HepG2 (cell line): ENCODE measurements around the gene WNT5A. TPM values are rescaled to one million over a fixed set of nuclear protein-coding genes. Genes with fewer than 3 reads are reported as not detected.

Source experiments
- ATAC-seq: fragments of 200-7000 bp; cut with Tn5 transposase; 3 replicates; pipeline ENCODE4 v1.9.1; 2020; ENCODE audit warnings: mild to moderate bottlenecking, moderate library complexity
- BruUV-seq: library from RNA; stranded (reverse); fragments of 400-500 nt; replicated peaks from 2 replicates; lab custom pipeline; 2021; lab: Mats Ljungman, UMichigan
- CTCF ChIA-PET: fragments of 300-600 bp; formaldehyde crosslinking; extraction: SDS; loops from one replicate; lab custom pipeline; 2021; ENCODE audit warnings: low total read pairs, inconsistent platforms, low intra/inter-chr PET ratio; lab: Yijun Ruan, JAX
- POLR2A ChIA-PET: fragments of 350-600 bp; sonication (Branson Sonifier 250); formaldehyde crosslinking; loops from one replicate; lab custom pipeline; 2020; ENCODE audit warnings: antibody characterized with exemption, inconsistent platforms; lab: Yijun Ruan, JAX
- DNase-seq: peaks from one replicate; pipeline ENCODE4 v3.0.0-alpha.2; 2015; ENCODE audit warnings: low spot score
- FAIRE-seq: peaks from 3 replicates; lab custom pipeline; 2011; peaks lifted over from hg19 to GRCh38; lab: Jason Lieb, UNC
- H2AFZ ChIP-seq: one replicate; pipeline ENCODE4 v1.6.1; 2011; ENCODE audit warnings: low read length, inconsistent platforms
- H3K27ac ChIP-seq: fragments of 300-600 bp; 3 replicates; pipeline ENCODE4 v1.8.0; 2011; ENCODE audit warnings: mixed run types, mild to moderate bottlenecking, mixed read lengths, low read length, inconsistent platforms; ENCODE audit not compliant: insufficient read depth; ENCODE audit errors: extremely low read length
- H3K27me3 ChIP-seq, 2 experiments: fragments of 200-600 bp in 1 of 2; 2 replicates in 1 of 2; 3 replicates in 1 of 2; pipeline versions ENCODE4 v1.6.0 to v1.8.0; 2011; ENCODE audit warnings: low read length in 2 of 2, mild to moderate bottlenecking in 2 of 2, moderate library complexity in 2 of 2, inconsistent platforms in 1 of 2; ENCODE audit not compliant: insufficient read depth in 2 of 2, control insufficient read depth in 1 of 2
- H3K36me3 ChIP-seq, 2 experiments: fragments of 200-600 bp in 1 of 2; replicated peaks in 1 of 2; 2 replicates in 1 of 2; 3 replicates in 1 of 2; pipeline versions ENCODE4 v1.5.1 to v1.8.0; 2011; ENCODE audit warnings: low read length in 2 of 2, inconsistent platforms in 1 of 2; ENCODE audit not compliant: insufficient read depth in 2 of 2, control insufficient read depth in 1 of 2
- H3K4me1 ChIP-seq: 2 replicates; pipeline ENCODE4 v1.5.1; 2012; ENCODE audit warnings: low read length, inconsistent platforms; ENCODE audit not compliant: insufficient read depth
- H3K4me2 ChIP-seq: 2 replicates; pipeline ENCODE4 v1.6.0; 2011; ENCODE audit warnings: low read depth, low read length, inconsistent platforms
- H3K4me3 ChIP-seq, 3 experiments: fragments of 200-600 bp in 1 of 3; sonication (generic), shearing (Covaris generic) in 1 of 3; replicated peaks in 1 of 3; 2 replicates each; pipeline ENCODE4 v1.5.1; 2011 to 2016; ENCODE audit warnings: low read length in 3 of 3, inconsistent platforms in 2 of 3, low read depth in 2 of 3, mild to moderate bottlenecking in 2 of 3, control low read depth in 1 of 3, mixed read lengths in 1 of 3; ENCODE audit not compliant: insufficient read depth in 1 of 3
- H3K79me2 ChIP-seq: one replicate; pipeline ENCODE4 v1.6.1; 2011; ENCODE audit warnings: low read length, inconsistent platforms; ENCODE audit not compliant: insufficient read depth
- H3K9ac ChIP-seq: 2 replicates; pipeline ENCODE4 v1.6.0; 2011; ENCODE audit warnings: mild to moderate bottlenecking, low read depth, low read length, inconsistent platforms; ENCODE audit not compliant: insufficient read depth
- H3K9me3 ChIP-seq: 2 replicates; pipeline ENCODE4 v1.5.1; 2012; ENCODE audit warnings: mild to moderate bottlenecking, low read length
- H4K20me1 ChIP-seq: 2 replicates; pipeline ENCODE4 v1.6.0; 2011; ENCODE audit warnings: inconsistent platforms, mild to moderate bottlenecking, low read length, moderate library complexity; ENCODE audit not compliant: insufficient read depth
- HOXA7 ChIP-seq: sonication (generic); formaldehyde crosslinking; IDR thresholded peaks from 2 replicates; pipeline ENCODE4 v1.8.1; 2022; ENCODE audit warnings: mild to moderate bottlenecking, missing genetic modification reagents, moderate library complexity
- SMYD3 ChIP-seq: sonication (generic); formaldehyde crosslinking; IDR thresholded peaks from 2 replicates; pipeline ENCODE4 v1.8.1; 2023; ENCODE audit warnings: mild to moderate bottlenecking, missing genetic modification reagents
- SNRNP70 ChIP-seq: fragments of 200-400 bp; formaldehyde crosslinking; IDR thresholded peaks from 2 replicates; pipeline ENCODE4 v1.6.1; 2017; ENCODE audit warnings: mild to moderate bottlenecking, low read depth, low read length, moderate library complexity
- SP2 ChIP-seq: sonication (generic); formaldehyde crosslinking; IDR thresholded peaks from 2 replicates; pipeline ENCODE4 v1.5.1; 2020; ENCODE audit warnings: mild to moderate bottlenecking, missing genetic modification reagents
- TEAD3 ChIP-seq: optimal IDR thresholded peaks from 2 replicates; pipeline ENCODE3; 2016; ENCODE audit warnings: borderline replicate concordance
- THAP9 ChIP-seq: sonication (generic); formaldehyde crosslinking; IDR thresholded peaks from 2 replicates; pipeline ENCODE4; 2020; ENCODE audit warnings: missing genetic modification reagents, mild to moderate bottlenecking, borderline replicate concordance
- TOPORS ChIP-seq: sonication (generic); formaldehyde crosslinking; IDR thresholded peaks from 2 replicates; pipeline ENCODE4 v1.8.0; 2023; ENCODE audit warnings: mild to moderate bottlenecking, missing genetic modification reagents
- ZBTB44 ChIP-seq: sonication (generic); formaldehyde crosslinking; IDR thresholded peaks from 2 replicates; pipeline ENCODE4 v1.4.0; 2020; ENCODE audit warnings: missing genetic modification reagents
- ZNF160 ChIP-seq: sonication (generic); formaldehyde crosslinking; IDR thresholded peaks from 2 replicates; pipeline ENCODE4 v1.8.0; 2022; ENCODE audit warnings: mild to moderate bottlenecking, inconsistent platforms, missing genetic modification reagents
- ZNF44 ChIP-seq: sonication (generic); formaldehyde crosslinking; IDR thresholded peaks from 2 replicates; pipeline ENCODE4 v1.5.1; 2020; ENCODE audit warnings: mild to moderate bottlenecking, missing genetic modification reagents
- ZNF451 ChIP-seq: sonication (generic); formaldehyde crosslinking; IDR thresholded peaks from 2 replicates; pipeline ENCODE4 v1.5.0; 2020; ENCODE audit warnings: mild to moderate bottlenecking, missing genetic modification reagents
- ZNF761 ChIP-seq: sonication (generic); formaldehyde crosslinking; conservative IDR thresholded peaks from 2 replicates; pipeline ENCODE4 v1.4.0; 2020; ENCODE audit warnings: mild to moderate bottlenecking, missing genetic modification reagents
- ZNF878 ChIP-seq: sonication (generic); formaldehyde crosslinking; IDR thresholded peaks from 2 replicates; pipeline ENCODE4 v1.8.1; 2023; ENCODE audit warnings: mild to moderate bottlenecking, missing genetic modification reagents, moderate library complexity
- WGBS: methylation state at CpG from one replicate; pipeline ENCODE4 v1.1.6; 2017; ENCODE audit warnings: low lambda C conversion rate; 5-methylcytosine and 5-hydroxymethylcytosine counted together
- in situ Hi-C: cut with HindIII; loops from 2 replicates; pipeline ENCODE4 v1.10.0; 2017; ENCODE audit warnings: low pct_unique_long_range_greater_than_20kb; ENCODE audit not compliant: extremely low pct_ligation_motif_present
- intact Hi-C: fragments of 100-400 bp; cut with micrococcal nuclease; formaldehyde crosslinking; loops from one replicate; pipeline ENCODE4 v1.10.0; 2022; ENCODE audit not compliant: unreplicated experiment
- polyA plus RNA-seq, 8 experiments: library from polyadenylated mRNA; depleted of rRNA in 3 of 8; stranded (reverse) in 7 of 8; unstranded in 1 of 8; fragments of >200 nt; fragmentation: Illumina TruSeq in 4 of 8; extraction: Trizol in 4 of 8; gene quantifications; 2 replicates each; pipeline versions ENCODE4 v1.2.1 to v1.2.3, GENCODE V29; 2011 to 2016; ENCODE audit warnings: low read depth in 4 of 8, missing spikeins in 1 of 8, mixed read lengths in 1 of 8; ENCODE audit not compliant: insufficient read depth in 1 of 8
- total RNA-seq, 5 experiments: library from RNA; depleted of rRNA; stranded (reverse); fragments of >200 nt; fragmentation: Illumina TruSeq; extraction: Trizol; gene quantifications; 2 replicates each; pipeline ENCODE4 v1.2.3, GENCODE V29; 2016; ENCODE audit warnings: low read depth in 1 of 5

WNT5A gene
- total and polyA plus RNA-seq, 2 of the 13 experiments (the other 11 are each of a cell fraction or from before 2014, with no cell fraction given), result not detected

- H3K27ac ChIP-seq, result no peak overlapping the region
- H3K9me3 ChIP-seq, result no peaks in the 10 kb centered on the region
- ATAC-seq, result no peak
- H3K36me3 ChIP-seq, result no peaks in the 10 kb centered on the region
- no peak for TF ChIP-seq SNRNP70
- TF ChIP-seq ZNF160 (CRISPR knock-in tag), result no peak
- no peak for TF ChIP-seq ZNF878
- no peak for TF ChIP-seq ZNF761 (CRISPR knock-in tag)
- no peak for TF ChIP-seq ZNF451 (CRISPR knock-in tag)
- no peak for TF ChIP-seq ZBTB44
- no peak for TF ChIP-seq TOPORS (CRISPR knock-in tag)
- no peak for TF ChIP-seq TEAD3 (CRISPR knock-in tag)
- no peak for TF ChIP-seq THAP9 (CRISPR knock-in tag)
- TF ChIP-seq HOXA7 (CRISPR knock-in tag), result no peak
- no peak for TF ChIP-seq SP2
- TF ChIP-seq ZNF44 (CRISPR knock-in tag), result no peak
- TF ChIP-seq SMYD3 (CRISPR knock-in tag), result no peak
- TF ChIP-seq, all 625 proteins: peak for 0
- Histone ChIP-seq H3K27me3 (no peaks in the 10 kb centered on the region), H3K4me3 (no peak overlapping the region), H4K20me1 (no peaks in the 10 kb centered on the region), H3K79me2 (no peaks in the 10 kb centered on the region), H2AFZ (no peak overlapping the region), H3K9ac (no peak overlapping the region), H3K4me1 (no peaks in the 10 kb centered on the region), H3K4me2 (no peak overlapping the region)
- 55% methylated on average over 4 of the region's 4 CpGs for WGBS
- CTCF ChIA-PET, result no interaction called here
- BruUV-seq, result no TSS peak
- intact Hi-C loops (no loop called here), in situ Hi-C loops (no loop called here)
- FAIRE-seq, result no peak
- POLR2A ChIA-PET, result no interaction called here
- no peak for DNase-seq
Observed at GRCh38 chr3:55426486-55426885, 60.6 kb downstream of the WNT5A start.
